Measurements from ENCODE around the gene SLC12A4. TPM values are rescaled to one million over a fixed set of nuclear protein-coding genes. Genes with fewer than 3 reads are reported as not detected.

The SLC12A4 gene
- 10 to 100 TPM; 20.0 to 37.3 TPM for total RNA-seq
- 10 to 100 TPM in 1 of 2 donors, 1 to 10 TPM in 1; 8.0 to 14.1 TPM for polyA plus RNA-seq

GRCh38 chr16:67968400-67969253 lies at the start of gene SLC12A4:
Gene SLC12A4 (minus strand): TSS chr16:67968637. CDS start chr16:67968553, 84 bp downstream.
- H3K4me1 ChIP-seq (ENCODE audit: control insufficient read depth in 4 of 4, insufficient read depth in 4 of 4, low read length in 3 of 4), result peaks cover 3 to 26% (median 18%) of the 10 kb centered on the region in 4 donors
- peak; percentile 81 for DNase-seq (ENCODE audit: low spot score)
- H3K4me3 ChIP-seq (ENCODE audit: low read depth in 1 of 3, low read length in 3 of 3), result peak within 1 kb of the TSS; percentile 66 to 82 (median 80)
- peak within 1 kb of the TSS; percentile 80 to 91 for H3K27ac ChIP-seq (ENCODE audit: low read depth in 1 of 2, low read length in 2 of 2)
- TF ChIP-seq TAF1 (conservative IDR thresholded peaks at IDR 0.05) (no peak), GABPA (IDR thresholded peaks at IDR 0.05 in 1 of 2, conservative IDR thresholded peaks at IDR 0.05 in 1 of 2) (peak in 1 of 2 donors; percentile 35), NR2F2 (IDR thresholded peaks at IDR 0.05) (no peak), HNF4A (conservative IDR thresholded peaks at IDR 0.05) (no peak)
- no peaks in the 10 kb centered on the region for H3K36me3 ChIP-seq (ENCODE audit: control insufficient read depth in 4 of 4, insufficient read depth in 3 of 4, low read depth in 1 of 4, low read length in 3 of 4)
- no peaks in the 10 kb centered on the region for H3K27me3 ChIP-seq (ENCODE audit: control insufficient read depth in 4 of 4, insufficient read depth in 4 of 4, low read length in 3 of 4)
- no peaks in the 10 kb centered on the region for H3K9me3 ChIP-seq (ENCODE audit: control insufficient read depth in 4 of 4, low read length in 3 of 4)
- H3K9ac ChIP-seq (ENCODE audit: low read depth in 1 of 2, low read length in 2 of 2), result peak within 1 kb of the TSS; percentile 60 to 88
- 1% methylated on average over 78 of the region's 78 CpGs for WGBS

- Histone ChIP-seq H3K36me3 (ENCODE audit: control insufficient read depth in 4 of 4, insufficient read depth in 3 of 4, low read depth in 1 of 4, low read length in 3 of 4) (no peaks in the 10 kb centered on the region), H3K4me3 (ENCODE audit: low read depth in 1 of 3, low read length in 3 of 3) (no peak within 1 kb of the TSS), H3K27ac (ENCODE audit: low read depth in 1 of 2, low read length in 2 of 2) (no peak within 1 kb of the TSS), H3K9me3 (ENCODE audit: control insufficient read depth in 4 of 4, low read length in 3 of 4) (no peaks in the 10 kb centered on the region), H3K27me3 (ENCODE audit: control insufficient read depth in 4 of 4, insufficient read depth in 4 of 4, low read length in 3 of 4) (no peaks in the 10 kb centered on the region), H3K9ac (ENCODE audit: low read depth in 1 of 2, low read length in 2 of 2) (no peak within 1 kb of the TSS), H3K4me1 (ENCODE audit: control insufficient read depth in 4 of 4, insufficient read depth in 4 of 4, low read length in 3 of 4) (no peaks in the 10 kb centered on the region)
- 84% methylated on average over 5 of the region's 5 CpGs for WGBS
- TF ChIP-seq CTCF (IDR thresholded peaks at IDR 0.05; ENCODE audit: low read depth, low read length, missing input control), result no peak
- no peak for TF ChIP-seq REST (IDR thresholded peaks at IDR 0.05)
- TF ChIP-seq EGR1 (IDR thresholded peaks at IDR 0.05; ENCODE audit: low read depth in 2 of 2), result no peak
- TF ChIP-seq HNF4A (conservative IDR thresholded peaks at IDR 0.05), result no peak
- no peak for TF ChIP-seq ATF3 (IDR thresholded peaks at IDR 0.05)
- TF ChIP-seq SP1 (IDR thresholded peaks at IDR 0.05), result no peak
- no peak for TF ChIP-seq GABPA (IDR thresholded peaks at IDR 0.05 in 1 of 2, conservative IDR thresholded peaks at IDR 0.05 in 1 of 2)
- TF ChIP-seq JUND (IDR thresholded peaks at IDR 0.05), result no peak
- TF ChIP-seq RAD21 (IDR thresholded peaks at IDR 0.05), result no peak
- no peak for TF ChIP-seq ZBTB33 (IDR thresholded peaks at IDR 0.05)
- no peak for TF ChIP-seq FOXA2 (IDR thresholded peaks at IDR 0.05)
- no peak for TF ChIP-seq NR2F2 (IDR thresholded peaks at IDR 0.05)
- no peak for TF ChIP-seq TAF1 (conservative IDR thresholded peaks at IDR 0.05)
- TF ChIP-seq MAX (IDR thresholded peaks at IDR 0.05), result no peak
- no peak for TF ChIP-seq YY1 (IDR thresholded peaks at IDR 0.05)
- TF ChIP-seq FOXA1 (IDR thresholded peaks at IDR 0.05), result no peak
- TF ChIP-seq RXRA (IDR thresholded peaks at IDR 0.05), result no peak
- no peak for TF ChIP-seq HNF4G (IDR thresholded peaks at IDR 0.05)
- DNase-seq (ENCODE audit: low spot score), result no peak
Observed at GRCh38 chr16:68015681-68016080, 47.2 kb upstream of the SLC12A4 start, which contains the start of gene DPEP2NB. Gene DPEP2NB (minus strand): TSS chr16:68015911. CDS start chr16:68015770, 141 bp downstream.

All from liver (tissue), 9 donors.